HEK293 (cell line): ENCODE measurements around the gene UVSSA.

Experiments used
- CTCF ChIA-PET: fragments of 350-600 bp; formaldehyde crosslinking; extraction: SDS; loops from one replicate; lab custom pipeline; 2021; ENCODE audit warnings: antibody characterized with exemption; lab: Yijun Ruan, JAX
- POLR2A ChIA-PET: fragments of 300-600 bp; formaldehyde crosslinking; extraction: SDS; loops from one replicate; lab custom pipeline; 2020; ENCODE audit warnings: antibody characterized with exemption, inconsistent platforms; lab: Yijun Ruan, JAX
- H3K27ac ChIP-seq: fragments of 200-500 bp; sonication (Bioruptor generic); 2 replicates; pipeline ENCODE4 v1.5.1; 2014; ENCODE audit warnings: low read depth, low read length, control low read depth, inconsistent platforms; ENCODE audit errors: extremely low read depth
- H3K36me3 ChIP-seq, 2 experiments: fragments of 200-500 bp in 1 of 2; sonication (Bioruptor generic) in 1 of 2; 1 replicate in 1 of 2; 2 replicates in 1 of 2; pipeline ENCODE4 v1.5.1; 2014 to 2017; ENCODE audit warnings: inconsistent platforms in 2 of 2, low read length in 2 of 2; ENCODE audit not compliant: control insufficient read depth in 2 of 2, insufficient read depth in 1 of 2
- H3K4me1 ChIP-seq: fragments of 200-500 bp; sonication (Bioruptor generic); 2 replicates; pipeline ENCODE4 v1.5.1; 2014; ENCODE audit warnings: mild to moderate bottlenecking, low read length, inconsistent platforms; ENCODE audit not compliant: control insufficient read depth, insufficient read depth
- H3K4me3 ChIP-seq: 2 replicates; pipeline ENCODE4 v1.5.1; 2011; ENCODE audit warnings: low read depth, mild to moderate bottlenecking, control low read depth, low read length, moderate library complexity
- H3K9me3 ChIP-seq: fragments of 200-500 bp; sonication (Bioruptor generic); 2 replicates; pipeline ENCODE4 v1.5.1; 2014; ENCODE audit warnings: low read depth, low read length, inconsistent platforms; ENCODE audit not compliant: control insufficient read depth, insufficient read depth
- GLIS1 ChIP-seq: fragments of 450-650 bp; formaldehyde crosslinking; IDR thresholded peaks from 2 replicates; pipeline ENCODE4 v1.5.1; 2016; ENCODE audit warnings: missing biosample characterization, missing genetic modification characterization
- HIC1 ChIP-seq: fragments of 450-650 bp; formaldehyde crosslinking; IDR thresholded peaks from 2 replicates; pipeline ENCODE4 v1.5.1; 2016; ENCODE audit warnings: missing biosample characterization, missing genetic modification characterization
- IKZF3 ChIP-seq: fragments of 450-650 bp; IDR thresholded peaks from 2 replicates; pipeline ENCODE4 v1.5.0; 2018; ENCODE audit warnings: missing biosample characterization, mild to moderate bottlenecking, missing genetic modification characterization, moderate library complexity
- MEIS1 ChIP-seq: sonication (generic); formaldehyde crosslinking; IDR thresholded peaks from 2 replicates; pipeline ENCODE4 v1.8.1; 2022; ENCODE audit warnings: missing genetic modification reagents, mild to moderate bottlenecking, borderline replicate concordance
- OVOL3 ChIP-seq: fragments of 450-650 bp; formaldehyde crosslinking; IDR thresholded peaks from 2 replicates; pipeline ENCODE4 v1.5.1; 2016; ENCODE audit warnings: missing biosample characterization, missing genetic modification characterization
- PRDM2 ChIP-seq: fragments of 450-650 bp; formaldehyde crosslinking; IDR thresholded peaks from 2 replicates; pipeline ENCODE4 v1.5.1; 2016; ENCODE audit warnings: missing biosample characterization, missing genetic modification characterization, borderline replicate concordance
- SALL2 ChIP-seq: fragments of 450-650 bp; formaldehyde crosslinking; IDR thresholded peaks from 2 replicates; pipeline ENCODE4 v1.5.0; 2017; ENCODE audit warnings: missing biosample characterization, mild to moderate bottlenecking, missing genetic modification characterization, borderline replicate concordance
- ZBTB20 ChIP-seq: fragments of 450-650 bp; formaldehyde crosslinking; IDR thresholded peaks from 2 replicates; pipeline ENCODE4 v1.5.1; 2016; ENCODE audit warnings: missing biosample characterization, missing genetic modification characterization
- ZBTB8A ChIP-seq: fragments of 450-650 bp; formaldehyde crosslinking; IDR thresholded peaks from 2 replicates; pipeline ENCODE4 v1.5.1; 2016; ENCODE audit warnings: missing biosample characterization, missing genetic modification characterization
- ZEB2 ChIP-seq: fragments of 450-650 bp; formaldehyde crosslinking; IDR thresholded peaks from 2 replicates; pipeline ENCODE4 v1.5.1; 2016; ENCODE audit warnings: missing biosample characterization, missing genetic modification characterization
- ZFHX2 ChIP-seq: fragments of 450-650 bp; formaldehyde crosslinking; conservative IDR thresholded peaks from 2 replicates; pipeline ENCODE4 v1.5.1; 2016; ENCODE audit warnings: missing biosample characterization, missing genetic modification characterization
- ZNF121 ChIP-seq: fragments of 450-650 bp; formaldehyde crosslinking; IDR thresholded peaks from 2 replicates; pipeline ENCODE4 v1.5.1; 2016; ENCODE audit warnings: missing biosample characterization, missing genetic modification characterization
- ZNF350 ChIP-seq: fragments of 450-650 bp; formaldehyde crosslinking; IDR thresholded peaks from 2 replicates; pipeline ENCODE4 v1.5.0; 2017; ENCODE audit warnings: missing biosample characterization, mild to moderate bottlenecking, missing genetic modification characterization
- ZNF473 ChIP-seq: fragments of 450-650 bp; formaldehyde crosslinking; IDR thresholded peaks from 2 replicates; pipeline ENCODE4 v1.5.1; 2017; ENCODE audit warnings: missing biosample characterization, missing genetic modification characterization
- ZNF654 ChIP-seq: fragments of 450-650 bp; formaldehyde crosslinking; IDR thresholded peaks from 2 replicates; pipeline ENCODE4 v1.5.1; 2016; ENCODE audit warnings: low read depth, missing biosample characterization, missing genetic modification characterization
- ZNF76 ChIP-seq: fragments of 450-650 bp; formaldehyde crosslinking; IDR thresholded peaks from 2 replicates; pipeline ENCODE4; 2016; ENCODE audit warnings: low read depth, missing biosample characterization, missing genetic modification characterization, borderline replicate concordance
- ZNF776 ChIP-seq: fragments of 450-650 bp; formaldehyde crosslinking; IDR thresholded peaks from 2 replicates; pipeline ENCODE4 v1.5.0; 2017; ENCODE audit warnings: missing biosample characterization, missing genetic modification characterization, borderline replicate concordance
- TF ChIP-seq, protein P1 (sequence below): fragments of 450-650 bp; formaldehyde crosslinking; IDR thresholded peaks from 2 replicates; pipeline ENCODE4 v1.5.1; 2016; ENCODE audit warnings: missing biosample characterization, missing genetic modification characterization
- TF ChIP-seq, protein P2 (sequence below): fragments of 450-650 bp; formaldehyde crosslinking; IDR thresholded peaks from 2 replicates; pipeline ENCODE4 v1.5.1; 2016; ENCODE audit warnings: missing biosample characterization, missing genetic modification characterization
- TF ChIP-seq, protein P3 (sequence below): fragments of 450-650 bp; formaldehyde crosslinking; IDR thresholded peaks from 2 replicates; pipeline ENCODE4 v1.5.1; 2016; ENCODE audit warnings: missing biosample characterization, missing genetic modification characterization
- TF ChIP-seq, protein P4 (sequence below): fragments of 450-650 bp; formaldehyde crosslinking; optimal IDR thresholded peaks from 2 replicates; pipeline ENCODE3; 2016; ENCODE audit warnings: missing biosample characterization, mild to moderate bottlenecking, missing genetic modification characterization

UVSSA gene

GRCh38 chr4:1351854-1352566 is 5.0 kb downstream of the UVSSA start:
- peak; percentile 43; the same call in 1 of the 2 replicates for TF ChIP-seq ZBTB20
- TF ChIP-seq, protein P1, sequence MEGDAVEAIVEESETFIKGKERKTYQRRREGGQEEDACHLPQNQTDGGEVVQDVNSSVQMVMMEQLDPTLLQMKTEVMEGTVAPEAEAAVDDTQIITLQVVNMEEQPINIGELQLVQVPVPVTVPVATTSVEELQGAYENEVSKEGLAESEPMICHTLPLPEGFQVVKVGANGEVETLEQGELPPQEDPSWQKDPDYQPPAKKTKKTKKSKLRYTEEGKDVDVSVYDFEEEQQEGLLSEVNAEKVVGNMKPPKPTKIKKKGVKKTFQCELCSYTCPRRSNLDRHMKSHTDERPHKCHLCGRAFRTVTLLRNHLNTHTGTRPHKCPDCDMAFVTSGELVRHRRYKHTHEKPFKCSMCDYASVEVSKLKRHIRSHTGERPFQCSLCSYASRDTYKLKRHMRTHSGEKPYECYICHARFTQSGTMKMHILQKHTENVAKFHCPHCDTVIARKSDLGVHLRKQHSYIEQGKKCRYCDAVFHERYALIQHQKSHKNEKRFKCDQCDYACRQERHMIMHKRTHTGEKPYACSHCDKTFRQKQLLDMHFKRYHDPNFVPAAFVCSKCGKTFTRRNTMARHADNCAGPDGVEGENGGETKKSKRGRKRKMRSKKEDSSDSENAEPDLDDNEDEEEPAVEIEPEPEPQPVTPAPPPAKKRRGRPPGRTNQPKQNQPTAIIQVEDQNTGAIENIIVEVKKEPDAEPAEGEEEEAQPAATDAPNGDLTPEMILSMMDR (tag by site-specific recombination) = peak; percentile 74
- TF ChIP-seq HIC1 = peak; percentile 91
- TF ChIP-seq SALL2 (tag by site-specific recombination) = no peak
- TF ChIP-seq OVOL3 (tag by site-specific recombination) = no peak
- no peak for TF ChIP-seq ZNF776 (tag by site-specific recombination)
- no peak for TF ChIP-seq PRDM2 (tag by site-specific recombination)
- TF ChIP-seq ZBTB8A (tag by site-specific recombination) = peak; percentile 29; the same call in 1 of the 2 replicates
- TF ChIP-seq ZNF121 (tag by site-specific recombination) = no peak
- no peak for TF ChIP-seq ZNF76 (tag by site-specific recombination)
- TF ChIP-seq ZNF654 (tag by site-specific recombination) = peak; percentile 62
- TF ChIP-seq ZFHX2 (tag by site-specific recombination) = no peak
- TF ChIP-seq ZNF350 (tag by site-specific recombination) = no peak
- no peak for TF ChIP-seq MEIS1 (CRISPR knock-in tag)
- TF ChIP-seq, protein P2, sequence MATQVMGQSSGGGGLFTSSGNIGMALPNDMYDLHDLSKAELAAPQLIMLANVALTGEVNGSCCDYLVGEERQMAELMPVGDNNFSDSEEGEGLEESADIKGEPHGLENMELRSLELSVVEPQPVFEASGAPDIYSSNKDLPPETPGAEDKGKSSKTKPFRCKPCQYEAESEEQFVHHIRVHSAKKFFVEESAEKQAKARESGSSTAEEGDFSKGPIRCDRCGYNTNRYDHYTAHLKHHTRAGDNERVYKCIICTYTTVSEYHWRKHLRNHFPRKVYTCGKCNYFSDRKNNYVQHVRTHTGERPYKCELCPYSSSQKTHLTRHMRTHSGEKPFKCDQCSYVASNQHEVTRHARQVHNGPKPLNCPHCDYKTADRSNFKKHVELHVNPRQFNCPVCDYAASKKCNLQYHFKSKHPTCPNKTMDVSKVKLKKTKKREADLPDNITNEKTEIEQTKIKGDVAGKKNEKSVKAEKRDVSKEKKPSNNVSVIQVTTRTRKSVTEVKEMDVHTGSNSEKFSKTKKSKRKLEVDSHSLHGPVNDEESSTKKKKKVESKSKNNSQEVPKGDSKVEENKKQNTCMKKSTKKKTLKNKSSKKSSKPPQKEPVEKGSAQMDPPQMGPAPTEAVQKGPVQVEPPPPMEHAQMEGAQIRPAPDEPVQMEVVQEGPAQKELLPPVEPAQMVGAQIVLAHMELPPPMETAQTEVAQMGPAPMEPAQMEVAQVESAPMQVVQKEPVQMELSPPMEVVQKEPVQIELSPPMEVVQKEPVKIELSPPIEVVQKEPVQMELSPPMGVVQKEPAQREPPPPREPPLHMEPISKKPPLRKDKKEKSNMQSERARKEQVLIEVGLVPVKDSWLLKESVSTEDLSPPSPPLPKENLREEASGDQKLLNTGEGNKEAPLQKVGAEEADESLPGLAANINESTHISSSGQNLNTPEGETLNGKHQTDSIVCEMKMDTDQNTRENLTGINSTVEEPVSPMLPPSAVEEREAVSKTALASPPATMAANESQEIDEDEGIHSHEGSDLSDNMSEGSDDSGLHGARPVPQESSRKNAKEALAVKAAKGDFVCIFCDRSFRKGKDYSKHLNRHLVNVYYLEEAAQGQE = no peak
- 0 out of 2 replicates have a peak, but pooled peaks have one; percentile 28 for TF ChIP-seq ZEB2 (tag by site-specific recombination)
- TF ChIP-seq, protein P3, sequence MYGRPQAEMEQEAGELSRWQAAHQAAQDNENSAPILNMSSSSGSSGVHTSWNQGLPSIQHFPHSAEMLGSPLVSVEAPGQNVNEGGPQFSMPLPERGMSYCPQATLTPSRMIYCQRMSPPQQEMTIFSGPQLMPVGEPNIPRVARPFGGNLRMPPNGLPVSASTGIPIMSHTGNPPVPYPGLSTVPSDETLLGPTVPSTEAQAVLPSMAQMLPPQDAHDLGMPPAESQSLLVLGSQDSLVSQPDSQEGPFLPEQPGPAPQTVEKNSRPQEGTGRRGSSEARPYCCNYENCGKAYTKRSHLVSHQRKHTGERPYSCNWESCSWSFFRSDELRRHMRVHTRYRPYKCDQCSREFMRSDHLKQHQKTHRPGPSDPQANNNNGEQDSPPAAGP (tag by site-specific recombination) = no peak
- no peak for TF ChIP-seq ZNF473 (tag by site-specific recombination)
- peak; percentile 34 for TF ChIP-seq GLIS1 (tag by site-specific recombination)
- no peak for TF ChIP-seq IKZF3
- TF ChIP-seq, protein P4, sequence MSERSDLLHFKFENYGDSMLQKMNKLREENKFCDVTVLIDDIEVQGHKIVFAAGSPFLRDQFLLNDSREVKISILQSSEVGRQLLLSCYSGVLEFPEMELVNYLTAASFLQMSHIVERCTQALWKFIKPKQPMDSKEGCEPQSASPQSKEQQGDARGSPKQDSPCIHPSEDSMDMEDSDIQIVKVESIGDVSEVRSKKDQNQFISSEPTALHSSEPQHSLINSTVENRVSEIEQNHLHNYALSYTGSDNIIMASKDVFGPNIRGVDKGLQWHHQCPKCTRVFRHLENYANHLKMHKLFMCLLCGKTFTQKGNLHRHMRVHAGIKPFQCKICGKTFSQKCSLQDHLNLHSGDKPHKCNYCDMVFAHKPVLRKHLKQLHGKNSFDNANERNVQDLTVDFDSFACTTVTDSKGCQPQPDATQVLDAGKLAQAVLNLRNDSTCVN = peak; percentile 15
- no peaks in the 10 kb centered on the region for H3K9me3 ChIP-seq
- H3K4me1 ChIP-seq = no peaks in the 10 kb centered on the region
- ChIA-PET POLR2A (no interaction called here), CTCF (interaction anchor here (0.5 to 1.2 kb wide), 5 partner anchors 17 to 277 kb away, joined by 3 to 10 read pairs (median 3); no protein-coding TSS in a partner anchor)
- H3K27ac ChIP-seq = no peak overlapping the region
- H3K4me3 ChIP-seq = no peak overlapping the region
- peaks cover 0 to 59% of the 10 kb centered on the region in 2 experiments; a peak in 1 of 3 replicates for H3K36me3 ChIP-seq
